Glutamatergic neuron (in vitro differentiated cells): ENCODE measurements around the gene FRS2. TPM values are rescaled to one million over a fixed set of nuclear protein-coding genes. Genes with fewer than 3 reads are reported as not detected.

Experiments
- DNase-seq: peaks from one replicate; pipeline ENCODE4 v3.0.0; 2022
- H3K27ac Mint-ChIP-seq: one replicate; pipeline ENCODE4 v1.8.0; 2020; ENCODE audit warnings: mild to moderate bottlenecking, mixed read lengths, inconsistent platforms; ENCODE audit not compliant: unreplicated experiment
- H3K27me3 Mint-ChIP-seq: one replicate; pipeline ENCODE4 v1.8.0; 2020; ENCODE audit warnings: mild to moderate bottlenecking, moderate library complexity, mixed read lengths, inconsistent platforms; ENCODE audit not compliant: unreplicated experiment
- H3K36me3 Mint-ChIP-seq: one replicate; pipeline ENCODE4 v1.8.0; 2020; ENCODE audit warnings: mild to moderate bottlenecking, mixed read lengths, inconsistent platforms; ENCODE audit not compliant: unreplicated experiment
- H3K4me1 Mint-ChIP-seq: one replicate; pipeline ENCODE4 v1.8.0; 2020; ENCODE audit warnings: mild to moderate bottlenecking, low read depth, mixed read lengths, inconsistent platforms; ENCODE audit not compliant: unreplicated experiment
- H3K4me3 Mint-ChIP-seq: one replicate; pipeline ENCODE4 v1.8.0; 2020; ENCODE audit warnings: mild to moderate bottlenecking, mixed read lengths, inconsistent platforms; ENCODE audit not compliant: unreplicated experiment
- H3K9me3 Mint-ChIP-seq: one replicate; pipeline ENCODE4 v1.8.0; 2020; ENCODE audit warnings: mild to moderate bottlenecking, moderate library complexity, mixed read lengths, inconsistent platforms; ENCODE audit not compliant: unreplicated experiment
- total RNA-seq: library from RNA; stranded (reverse); fragmentation: NEBNext Ultra II Directional; extraction: Animal tissue kit (Norgen Biotek cat#: 25700); gene quantifications from one replicate; pipeline ENCODE4 v1.2.1, GENCODE V29; 2021; ENCODE audit not compliant: unreplicated experiment
- TF ChIP-seq, protein P1 (sequence below): fragments of 200-600 bp; sonication (generic); IDR thresholded peaks from one replicate; pipeline ENCODE4 v1.5.0; 2021; ENCODE audit not compliant: partially characterized antibody, unreplicated experiment

The FRS2 gene
- total RNA-seq, 1 donor from 2014 or later: 26.7 TPM

DNA sequence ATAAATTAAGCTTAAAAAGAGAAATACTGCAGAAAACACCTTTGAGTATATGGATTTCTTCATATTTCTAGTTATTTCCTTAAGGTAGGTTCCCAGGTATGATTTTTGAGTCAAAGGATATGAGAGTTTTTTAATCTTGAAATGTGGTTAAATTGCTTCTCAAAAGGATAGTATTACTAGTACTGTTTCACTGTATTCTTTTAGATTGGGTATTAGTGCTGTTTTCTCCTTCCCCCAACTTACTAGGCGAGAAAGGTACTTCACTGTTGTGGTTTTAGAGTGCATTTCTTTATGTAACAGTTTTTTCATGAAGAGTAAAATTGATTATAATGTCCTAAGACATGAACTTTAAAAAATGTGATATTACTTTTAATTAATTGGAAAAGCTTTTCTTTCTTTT, 13.5 kb downstream of the FRS2 start:
- H3K4me3 Mint-ChIP-seq: no peak overlapping the region
- H3K4me1 Mint-ChIP-seq: peaks cover 10% of the 10 kb centered on the region
- H3K36me3 Mint-ChIP-seq: peaks cover 22% of the 10 kb centered on the region
- TF ChIP-seq, protein P1, sequence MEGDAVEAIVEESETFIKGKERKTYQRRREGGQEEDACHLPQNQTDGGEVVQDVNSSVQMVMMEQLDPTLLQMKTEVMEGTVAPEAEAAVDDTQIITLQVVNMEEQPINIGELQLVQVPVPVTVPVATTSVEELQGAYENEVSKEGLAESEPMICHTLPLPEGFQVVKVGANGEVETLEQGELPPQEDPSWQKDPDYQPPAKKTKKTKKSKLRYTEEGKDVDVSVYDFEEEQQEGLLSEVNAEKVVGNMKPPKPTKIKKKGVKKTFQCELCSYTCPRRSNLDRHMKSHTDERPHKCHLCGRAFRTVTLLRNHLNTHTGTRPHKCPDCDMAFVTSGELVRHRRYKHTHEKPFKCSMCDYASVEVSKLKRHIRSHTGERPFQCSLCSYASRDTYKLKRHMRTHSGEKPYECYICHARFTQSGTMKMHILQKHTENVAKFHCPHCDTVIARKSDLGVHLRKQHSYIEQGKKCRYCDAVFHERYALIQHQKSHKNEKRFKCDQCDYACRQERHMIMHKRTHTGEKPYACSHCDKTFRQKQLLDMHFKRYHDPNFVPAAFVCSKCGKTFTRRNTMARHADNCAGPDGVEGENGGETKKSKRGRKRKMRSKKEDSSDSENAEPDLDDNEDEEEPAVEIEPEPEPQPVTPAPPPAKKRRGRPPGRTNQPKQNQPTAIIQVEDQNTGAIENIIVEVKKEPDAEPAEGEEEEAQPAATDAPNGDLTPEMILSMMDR: no peak
- H3K27me3 Mint-ChIP-seq: no peaks in the 10 kb centered on the region
- no peak for DNase-seq
- no peak overlapping the region for H3K27ac Mint-ChIP-seq
- H3K9me3 Mint-ChIP-seq: peaks cover 4% of the 10 kb centered on the region

GRCh38 chr12:69484428-69484827, 14.2 kb downstream of the FRS2 start:
- Mint-ChIP-seq H3K4me3 (no peak overlapping the region), H3K4me1 (peaks cover 7% of the 10 kb centered on the region), H3K36me3 (peaks cover 25% of the 10 kb centered on the region), H3K27ac (no peak overlapping the region), H3K9me3 (peaks cover 6% of the 10 kb centered on the region), H3K27me3 (no peaks in the 10 kb centered on the region)
- DNase-seq: no peak
- TF ChIP-seq, protein P1: no peak

- Mint-ChIP-seq H3K36me3 (peaks cover 21% of the 10 kb centered on the region), H3K27ac (no peak overlapping the region), H3K9me3 (peaks cover 6% of the 10 kb centered on the region), H3K4me3 (no peak overlapping the region), H3K27me3 (no peaks in the 10 kb centered on the region), H3K4me1 (no peaks in the 10 kb centered on the region)
- no peak for DNase-seq
- TF ChIP-seq, protein P1: no peak
Observed at GRCh38 chr12:69490920-69491643, 20.9 kb downstream of the FRS2 start.

DNA sequence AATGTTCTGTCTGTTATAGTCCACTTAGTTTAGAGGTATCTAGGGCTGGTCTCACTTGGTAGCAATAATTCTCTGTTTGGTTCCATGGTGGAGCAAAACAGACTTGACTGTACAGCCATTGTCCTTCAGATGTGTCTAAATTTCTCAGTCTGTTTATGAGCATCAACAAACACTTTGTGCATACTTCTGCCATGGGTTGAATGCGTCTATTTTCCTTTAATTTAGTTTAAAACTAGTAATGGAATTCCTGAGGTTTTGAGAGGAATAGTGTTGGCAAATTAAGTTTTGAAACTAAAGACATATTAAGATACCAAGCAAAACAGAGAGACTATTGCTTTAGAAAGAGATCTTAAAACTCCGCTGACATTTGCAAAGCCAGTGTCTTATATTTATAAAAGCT, 22.6 kb downstream of the FRS2 start:
- Mint-ChIP-seq H3K4me3 (no peak overlapping the region), H3K27ac (no peak overlapping the region), H3K4me1 (no peaks in the 10 kb centered on the region), H3K9me3 (peaks cover 2% of the 10 kb centered on the region), H3K36me3 (peaks cover 10% of the 10 kb centered on the region), H3K27me3 (no peaks in the 10 kb centered on the region)
- TF ChIP-seq, protein P1: no peak
- DNase-seq: no peak

DNA sequence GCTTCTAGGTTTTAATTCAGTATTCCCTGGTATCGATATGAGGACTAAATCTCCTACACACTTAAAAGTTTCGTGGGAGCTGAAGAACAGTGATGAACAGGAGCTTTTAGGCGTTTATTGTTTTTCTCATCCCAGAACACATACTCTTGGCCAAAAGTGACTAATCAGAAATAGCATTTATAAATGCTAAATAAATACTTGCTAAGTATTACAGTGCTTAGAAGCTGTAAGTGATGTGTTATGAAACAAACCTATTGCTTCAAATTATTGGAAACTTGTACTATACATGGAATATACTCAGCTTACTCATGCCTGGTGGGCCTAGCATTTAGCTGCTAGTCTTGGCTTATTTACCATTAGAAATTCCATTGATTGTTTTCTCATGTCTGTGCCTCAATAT, 24.9 kb downstream of the FRS2 start:
- Mint-ChIP-seq H3K27ac (no peak overlapping the region), H3K36me3 (no peaks in the 10 kb centered on the region), H3K4me1 (no peaks in the 10 kb centered on the region), H3K9me3 (no peaks in the 10 kb centered on the region), H3K27me3 (no peaks in the 10 kb centered on the region), H3K4me3 (no peak overlapping the region)
- TF ChIP-seq, protein P1: no peak
- DNase-seq: no peak
